Colon (tissue), 2 donors: ENCODE results near the gene PARP12.

Source experiments
- FAIRE-seq: peaks from 2 replicates; lab custom pipeline; 2012; peaks lifted over from hg19 to GRCh38; lab: Jason Lieb, UNC
- donor health status: control.
- donor health status: control.

The PARP12 gene

DNA sequence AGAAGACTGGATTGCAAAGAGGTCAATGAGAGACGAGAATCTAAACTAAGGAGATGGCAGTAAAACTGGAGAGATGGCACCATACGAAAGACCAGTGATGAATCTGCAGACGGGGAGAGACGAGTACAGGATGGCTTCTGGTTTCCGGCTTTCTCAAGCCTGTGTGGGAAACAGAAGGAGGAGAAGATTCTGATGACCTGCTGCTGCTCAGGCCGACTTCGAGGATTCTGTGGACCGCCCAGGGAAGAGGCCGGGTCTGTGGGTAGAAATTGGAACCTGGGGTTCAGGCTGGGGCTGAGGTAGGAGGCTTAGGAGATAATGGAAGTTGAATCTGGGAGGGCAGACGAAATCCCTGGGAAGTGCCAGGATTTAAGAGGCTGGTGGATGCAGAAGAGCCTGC, 48.6 kb downstream of the PARP12 start:
- no peak for FAIRE-seq

DNA sequence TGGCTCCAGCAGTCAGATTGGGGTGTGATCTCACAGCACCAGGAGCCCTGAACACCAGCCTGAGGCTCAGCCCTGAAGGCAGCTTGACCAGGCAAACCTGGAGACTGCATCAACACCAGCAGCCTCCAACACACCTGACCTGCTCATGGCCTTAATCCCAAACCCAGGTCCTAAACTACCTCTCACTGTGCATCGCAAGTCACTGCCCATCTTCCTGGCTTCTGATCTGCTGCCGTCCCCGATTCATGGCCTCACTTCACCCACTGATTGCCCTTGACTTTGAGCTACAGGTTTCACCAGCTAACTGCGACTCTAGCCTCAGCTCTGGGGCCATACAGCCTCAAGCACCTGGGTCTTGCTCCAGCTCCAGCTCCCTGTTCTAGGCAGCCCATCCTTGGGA, 49.1 kb downstream of the PARP12 start:
- no peak for FAIRE-seq

DNA sequence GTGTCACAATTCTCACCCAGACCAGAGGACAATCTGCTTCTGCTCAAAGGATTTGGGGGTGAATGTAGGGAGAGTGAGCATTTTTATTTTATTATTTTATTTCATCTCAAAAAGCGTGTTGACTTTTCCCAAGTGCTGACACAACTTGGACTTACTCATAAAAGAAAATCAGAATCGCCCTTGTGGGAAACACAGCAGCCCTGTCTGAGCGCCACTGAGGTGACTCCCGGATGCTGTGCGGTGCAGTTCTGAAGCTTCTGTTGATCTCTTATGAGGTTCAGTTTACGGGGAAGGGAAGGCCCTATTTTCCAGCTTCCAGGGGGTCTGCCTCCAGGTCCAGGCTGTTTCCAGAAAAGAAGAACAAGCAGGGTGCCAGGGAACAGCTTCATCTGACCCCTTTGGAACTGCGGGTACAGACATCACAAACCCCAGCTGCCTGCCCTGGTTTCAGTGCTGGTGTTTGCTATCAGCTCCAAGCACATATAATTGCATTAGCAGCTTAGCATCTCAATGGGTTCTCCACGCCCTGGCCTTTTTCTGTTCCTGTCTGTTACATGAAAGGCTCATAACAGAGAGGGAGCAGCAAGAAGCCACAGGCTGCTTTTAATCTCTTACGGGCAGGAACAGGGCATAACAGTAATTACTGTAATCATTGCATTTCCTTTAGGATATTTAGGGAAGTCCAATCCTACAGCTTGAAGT, 52.4 kb downstream of the PARP12 start:
- FAIRE-seq = no peak

GRCh38 chr7:140009735-140010134, 53.0 kb downstream of the PARP12 start:
- no peak for FAIRE-seq

DNA sequence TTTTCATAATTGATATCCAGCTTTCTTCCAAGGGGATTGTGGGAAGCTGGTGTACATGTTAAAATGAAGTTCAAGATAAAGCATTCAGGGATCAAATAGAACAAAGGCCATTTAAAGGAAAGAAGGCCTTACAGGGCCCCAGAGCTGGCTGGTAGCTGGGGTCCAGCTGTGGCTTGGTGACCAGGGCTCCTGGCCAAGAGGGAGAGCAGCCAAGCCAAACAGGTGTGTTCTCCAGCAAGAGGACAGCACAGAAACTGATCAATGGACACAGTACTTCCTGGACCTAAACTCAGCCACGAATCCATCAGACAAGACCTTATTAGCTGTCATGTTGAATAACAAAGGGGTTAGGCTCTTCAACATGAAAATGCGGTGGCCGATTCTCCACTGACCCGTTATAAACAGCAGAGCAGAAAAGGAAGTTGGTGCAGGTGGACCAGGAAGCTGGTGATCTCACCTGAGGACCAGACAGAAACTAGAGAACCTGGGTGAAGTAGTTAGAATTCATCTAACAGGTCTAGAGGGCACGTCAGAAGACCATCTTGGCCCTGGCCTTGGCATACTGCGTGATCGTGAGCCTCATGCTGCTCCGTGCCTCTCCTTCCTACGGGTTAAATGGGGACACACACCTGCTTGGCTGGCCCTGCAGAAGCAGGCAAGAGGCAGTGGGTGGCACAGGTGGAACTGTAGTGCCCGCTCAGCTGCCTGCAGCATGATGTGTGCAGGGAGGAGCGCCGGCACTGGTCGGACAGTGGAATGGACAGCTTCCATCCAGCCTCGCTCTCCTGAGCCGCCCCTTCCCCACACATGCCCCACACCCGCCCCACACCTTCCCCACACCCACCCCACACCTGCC, 53.8 kb downstream of the PARP12 start:
- FAIRE-seq = no peak

DNA sequence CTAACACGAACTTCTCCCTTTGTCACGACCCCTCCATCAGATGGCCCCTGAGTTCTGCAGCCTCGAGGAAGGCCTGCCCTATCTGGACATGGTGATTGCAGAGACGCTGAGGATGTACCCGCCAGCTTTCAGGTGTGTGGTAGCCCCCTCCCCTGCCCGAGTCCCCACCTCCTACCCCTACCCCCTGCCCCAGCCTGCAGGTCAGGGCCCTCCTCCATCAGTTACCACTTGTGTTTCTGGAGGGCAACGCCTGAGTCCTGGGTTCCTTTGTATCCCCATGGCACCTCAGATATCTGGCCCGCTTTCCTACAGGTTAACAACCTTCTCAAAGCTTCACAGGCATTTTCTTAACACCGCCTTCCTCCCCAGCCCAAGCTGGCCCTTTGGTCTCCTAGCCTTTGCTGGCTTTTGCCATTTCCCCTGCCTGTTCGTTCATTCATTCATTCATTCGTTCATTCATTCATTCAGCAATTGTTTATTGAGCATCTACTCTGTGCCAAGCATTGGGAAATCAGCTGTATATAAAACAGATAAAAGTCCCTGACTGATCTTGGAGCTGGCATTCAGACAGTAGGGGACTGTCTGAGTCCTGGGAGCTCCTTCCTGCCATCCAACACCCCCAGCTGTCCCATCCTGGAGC, 55.6 kb downstream of the PARP12 start:
- FAIRE-seq = no peak

- FAIRE-seq = no peak
Measured at GRCh38 chr7:140006600-140006999, 56.2 kb downstream of the PARP12 start.

DNA sequence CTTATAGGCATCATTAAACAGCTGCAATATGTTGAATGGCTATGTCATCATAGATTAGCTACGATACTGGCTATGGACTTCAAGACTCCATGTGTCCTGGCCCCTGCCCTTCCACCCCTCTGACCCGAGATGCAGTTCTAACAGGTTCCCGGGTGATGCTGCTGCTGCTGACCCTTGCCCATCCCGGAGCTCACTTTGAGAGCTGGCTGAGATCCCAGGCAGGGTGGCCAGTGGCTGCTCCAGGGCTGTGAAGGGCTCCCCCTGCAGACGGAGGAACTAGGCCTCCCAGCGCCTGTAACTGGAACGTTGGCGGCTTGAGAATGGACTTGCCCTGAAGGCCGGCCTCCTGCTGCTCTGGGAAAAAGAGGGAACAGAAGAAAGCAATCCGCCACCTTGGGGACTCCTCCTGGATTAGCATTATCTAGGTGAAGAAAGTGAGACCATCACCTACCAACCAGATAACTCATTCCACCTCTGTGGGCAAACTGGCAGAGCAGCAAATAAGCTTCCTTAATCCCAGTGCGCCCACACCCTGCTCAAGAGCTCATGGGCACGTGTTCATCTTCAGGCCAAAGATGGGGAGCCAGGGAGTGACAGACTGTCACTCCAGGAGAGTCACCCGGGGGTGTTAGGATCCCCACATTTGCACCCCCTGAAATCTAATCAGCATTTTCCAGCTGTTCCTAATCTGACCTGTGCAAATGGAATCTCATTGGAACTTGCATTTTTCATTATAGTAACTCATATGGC, 56.8 kb downstream of the PARP12 start:
- FAIRE-seq = no peak

DNA sequence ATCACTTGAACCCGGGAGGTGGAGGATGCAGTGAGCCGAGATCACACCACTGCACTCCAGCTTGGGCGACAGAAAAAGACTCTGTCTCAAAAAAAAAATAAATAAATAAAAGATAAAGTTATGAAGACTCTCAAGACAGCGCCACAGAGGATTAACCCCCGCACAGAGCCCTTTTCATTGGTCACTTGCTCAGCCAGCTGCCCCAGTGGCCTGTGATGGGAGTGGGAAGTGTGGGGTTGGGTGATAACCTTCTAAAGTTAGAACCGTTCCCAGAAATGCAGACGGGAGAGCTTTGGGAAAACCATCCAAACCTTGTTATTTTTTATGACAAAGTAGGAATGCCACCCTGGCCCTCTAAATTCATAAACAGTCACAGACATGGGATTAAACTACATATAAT, 57.4 kb downstream of the PARP12 start:
- FAIRE-seq = no peak

GRCh38 chr7:140004672-140005071, 58.1 kb downstream of the PARP12 start:
- FAIRE-seq = no peak

DNA sequence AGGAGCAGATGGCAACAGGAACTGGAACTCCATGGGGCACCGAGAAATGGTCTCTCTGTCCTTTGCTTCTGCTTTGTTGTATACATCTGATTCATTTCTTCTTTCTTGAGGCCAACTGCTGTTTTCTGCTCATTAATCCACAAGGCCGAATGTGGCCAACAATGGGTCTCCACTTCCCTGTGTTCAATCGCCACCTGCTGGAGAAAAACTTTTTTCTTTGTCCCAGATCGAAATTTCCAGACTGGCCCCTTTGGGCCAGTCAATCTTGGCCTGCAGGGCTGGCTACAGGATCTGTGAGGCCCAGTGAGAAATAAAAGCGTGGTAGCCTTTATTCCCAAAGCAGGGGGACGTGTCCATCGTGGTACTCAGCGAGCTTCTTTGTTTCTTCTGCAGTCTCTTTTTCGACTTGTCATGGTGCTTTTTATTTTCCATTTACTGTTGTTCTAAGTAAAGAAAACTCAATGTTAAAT, 58.8 kb downstream of the PARP12 start:
- FAIRE-seq = no peak

DNA sequence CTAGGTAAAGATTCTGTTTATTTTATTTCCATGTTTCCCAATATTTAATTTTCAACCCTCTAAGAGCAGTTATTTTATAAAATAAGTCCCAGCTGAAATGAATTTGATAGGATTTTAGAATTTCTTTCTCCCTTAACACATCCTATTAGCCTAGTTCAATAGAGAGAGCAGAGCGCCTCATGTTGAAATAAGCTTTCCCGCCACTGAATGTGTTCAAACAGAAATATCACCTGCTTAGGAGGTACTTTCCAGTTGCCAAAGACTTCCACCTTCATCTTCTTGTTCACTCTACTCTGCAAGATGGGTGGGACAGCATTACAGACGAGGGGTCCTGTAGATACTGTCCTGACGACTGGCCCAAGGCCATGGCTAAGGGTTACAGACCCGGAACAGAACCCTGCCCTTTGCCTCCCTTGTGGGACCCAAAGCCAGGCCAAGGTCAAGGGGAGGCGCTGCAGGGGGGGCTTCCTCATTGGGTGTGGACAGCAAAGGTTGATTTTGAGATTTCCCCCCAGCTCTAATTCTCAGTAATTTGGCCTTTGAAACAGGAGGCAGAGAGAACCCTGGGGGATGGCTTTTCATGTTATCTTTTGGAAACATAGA, 62.0 kb downstream of the PARP12 start:
- FAIRE-seq = no peak

DNA sequence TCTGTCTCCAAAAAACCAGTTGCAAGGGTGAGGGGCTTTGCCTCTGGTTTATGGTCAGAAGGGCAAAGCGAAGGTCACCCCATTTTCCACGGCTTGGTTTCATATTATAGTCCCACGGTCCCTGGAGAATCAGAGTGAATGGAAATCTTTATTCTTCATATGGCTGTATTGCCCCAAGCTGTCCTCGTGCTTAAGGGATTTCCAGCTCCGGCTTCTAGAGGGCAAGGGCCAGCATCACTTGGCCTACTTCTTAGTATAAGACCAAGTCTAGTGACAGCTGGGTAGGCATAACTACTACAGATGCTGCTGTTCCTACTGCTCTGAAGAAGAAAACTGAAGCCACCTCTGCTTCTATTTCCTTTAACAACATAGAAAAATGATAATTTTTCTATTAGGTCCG, 63.2 kb downstream of the PARP12 start:
- no peak for FAIRE-seq

DNA sequence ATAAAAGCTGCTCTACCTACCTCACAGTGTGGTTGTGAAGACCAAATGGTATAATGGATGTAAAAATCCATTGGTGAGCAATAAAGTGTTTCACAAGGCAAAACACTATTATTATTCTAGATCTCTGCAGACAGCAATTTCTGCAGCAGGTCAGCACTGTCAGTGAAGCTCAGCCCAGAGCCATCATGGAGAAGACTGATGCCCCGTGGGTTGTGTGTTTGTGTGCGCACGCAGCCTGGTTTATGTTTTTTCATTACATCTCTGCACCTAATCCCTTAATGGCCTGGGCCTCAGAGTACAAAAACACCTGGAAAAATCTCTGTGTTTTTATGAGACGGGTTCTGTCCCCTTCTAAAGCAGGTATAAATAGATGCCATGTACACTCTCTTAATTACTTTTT, 64.2 kb downstream of the PARP12 start:
- no peak for FAIRE-seq

GRCh38 chr7:139995017-139995915, 67.5 kb downstream of the PARP12 start:
- FAIRE-seq = no peak

GRCh38 chr7:139994356-139994755, 68.4 kb downstream of the PARP12 start:
- FAIRE-seq = no peak

DNA sequence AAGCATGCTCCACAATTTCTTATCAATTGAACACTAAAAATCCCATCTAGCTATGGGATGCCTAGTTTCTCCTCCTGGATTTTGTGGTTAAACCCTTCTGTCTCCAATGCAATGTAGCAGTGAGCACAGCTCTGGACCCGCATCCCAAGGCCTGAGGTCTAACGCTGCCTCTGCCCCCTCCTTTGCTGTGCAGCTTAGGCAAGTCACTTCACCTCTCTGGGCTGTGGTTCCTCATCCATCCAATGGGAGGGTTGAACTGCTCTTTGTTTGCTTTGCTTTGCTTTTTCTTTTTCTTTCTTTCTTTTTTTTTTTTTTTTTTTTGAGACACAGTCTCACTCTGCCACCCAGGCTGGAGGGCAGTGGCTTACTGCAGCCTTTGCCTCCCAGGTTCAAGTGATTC, 69.2 kb downstream of the PARP12 start:
- no peak for FAIRE-seq

GRCh38 chr7:139993169-139993568, 69.6 kb downstream of the PARP12 start:
- no peak for FAIRE-seq

DNA sequence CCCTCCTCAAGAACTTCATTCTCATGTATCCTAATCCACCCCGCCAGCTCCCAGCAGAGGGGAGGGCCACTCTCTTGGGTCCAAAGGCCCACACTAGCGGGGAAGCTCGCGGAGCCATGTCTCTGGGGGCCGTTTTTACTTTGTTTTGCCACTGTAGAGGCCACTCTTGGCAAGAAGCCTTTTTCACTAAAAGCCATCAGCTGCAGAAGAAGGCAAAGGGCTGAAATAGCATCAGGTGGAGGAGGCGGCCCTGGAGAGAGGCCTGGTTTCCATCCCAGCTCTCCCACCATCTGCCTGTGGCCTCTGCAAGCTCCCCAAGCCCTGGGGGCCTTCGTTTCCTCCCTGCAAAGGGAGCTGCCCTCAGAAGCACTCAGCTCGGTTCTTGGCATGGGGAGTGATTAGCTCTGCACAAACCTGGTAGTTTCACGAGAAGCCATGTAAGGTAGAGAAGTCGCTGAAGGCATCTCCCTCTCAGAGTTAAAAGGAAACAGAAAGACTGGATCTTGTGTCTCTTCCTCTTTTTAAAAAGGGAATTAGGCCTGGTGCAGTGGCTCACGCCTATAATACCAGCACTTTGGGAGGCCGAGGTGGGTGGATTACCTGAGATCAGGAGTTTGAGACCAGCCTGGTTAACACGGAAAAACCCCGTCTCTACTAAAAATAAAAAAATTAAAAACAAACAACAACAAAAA, 70.3 kb downstream of the PARP12 start:
- FAIRE-seq = no peak

- FAIRE-seq = no peak
Measured at GRCh38 chr7:139991911-139992310, 70.8 kb downstream of the PARP12 start.
